Astrocyte of the spinal cord (primary cell): ENCODE results near the gene PTPRD.

ENCODE experiments used
- DNase-seq: peaks from one replicate; pipeline ENCODE4 v3.0.0; 2011; ENCODE audit warnings: low read depth, low spot score
- H3K4me3 ChIP-seq: 2 replicates; pipeline ENCODE4 v1.5.1; 2011; ENCODE audit warnings: low read depth, mild to moderate bottlenecking, low read length, moderate library complexity
- in situ Hi-C: cut with HindIII; loops from 2 replicates; pipeline ENCODE4 v1.10.0; 2017; ENCODE audit warnings: low sequenced_read_pairs
- TF ChIP-seq, protein P1 (sequence below): IDR thresholded peaks from 2 replicates; pipeline ENCODE4 v1.5.1; 2012; ENCODE audit warnings: low read depth, mild to moderate bottlenecking, low read length, inconsistent platforms

Gene PTPRD

DNA sequence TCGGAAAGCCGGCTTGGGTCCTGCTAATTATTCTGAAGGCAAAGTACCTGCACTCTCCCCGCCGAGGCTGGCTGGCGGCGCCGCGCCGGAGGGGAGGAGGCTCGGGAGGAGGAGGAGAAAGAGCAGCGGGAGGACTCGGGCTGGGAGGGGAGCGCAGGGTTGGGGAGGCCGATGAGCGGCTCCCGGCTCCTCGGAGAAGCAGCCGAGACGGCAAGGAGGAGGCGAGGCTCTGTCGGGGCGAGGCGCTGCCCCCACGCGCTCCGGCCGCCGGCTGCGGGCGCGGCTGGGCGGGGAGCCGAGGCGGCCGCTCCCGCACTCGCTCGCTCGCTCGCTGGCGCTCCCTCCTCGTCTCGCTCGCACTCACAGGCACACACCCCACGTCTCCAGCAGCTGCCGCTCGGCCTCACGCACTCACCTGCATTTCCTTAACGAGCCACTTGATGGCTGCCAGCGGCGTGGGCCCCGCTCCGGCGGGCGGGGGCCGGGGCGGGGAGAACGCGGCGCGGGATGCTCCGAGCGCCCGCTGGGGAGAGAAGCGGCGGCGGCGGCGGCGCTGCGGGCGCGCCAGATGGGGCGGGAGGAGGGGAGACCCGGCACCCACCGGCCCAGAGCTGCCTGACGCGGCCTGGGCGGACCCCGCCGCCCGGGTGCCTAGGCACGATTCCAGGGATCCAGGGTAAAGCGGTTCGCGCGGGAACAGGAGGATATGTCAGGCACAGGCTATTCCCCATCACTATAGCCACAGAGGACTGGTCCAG is at the start of gene PTPRD:
Gene PTPRD, minus strand, starts transcription at position 362 of the 758 bp plus-strand sequence.
- peak; percentile 22 for DNase-seq
- peak within 1 kb of the TSS; percentile 48 for H3K4me3 ChIP-seq
- in situ Hi-C loops = no loop called here
- TF ChIP-seq, protein P1, sequence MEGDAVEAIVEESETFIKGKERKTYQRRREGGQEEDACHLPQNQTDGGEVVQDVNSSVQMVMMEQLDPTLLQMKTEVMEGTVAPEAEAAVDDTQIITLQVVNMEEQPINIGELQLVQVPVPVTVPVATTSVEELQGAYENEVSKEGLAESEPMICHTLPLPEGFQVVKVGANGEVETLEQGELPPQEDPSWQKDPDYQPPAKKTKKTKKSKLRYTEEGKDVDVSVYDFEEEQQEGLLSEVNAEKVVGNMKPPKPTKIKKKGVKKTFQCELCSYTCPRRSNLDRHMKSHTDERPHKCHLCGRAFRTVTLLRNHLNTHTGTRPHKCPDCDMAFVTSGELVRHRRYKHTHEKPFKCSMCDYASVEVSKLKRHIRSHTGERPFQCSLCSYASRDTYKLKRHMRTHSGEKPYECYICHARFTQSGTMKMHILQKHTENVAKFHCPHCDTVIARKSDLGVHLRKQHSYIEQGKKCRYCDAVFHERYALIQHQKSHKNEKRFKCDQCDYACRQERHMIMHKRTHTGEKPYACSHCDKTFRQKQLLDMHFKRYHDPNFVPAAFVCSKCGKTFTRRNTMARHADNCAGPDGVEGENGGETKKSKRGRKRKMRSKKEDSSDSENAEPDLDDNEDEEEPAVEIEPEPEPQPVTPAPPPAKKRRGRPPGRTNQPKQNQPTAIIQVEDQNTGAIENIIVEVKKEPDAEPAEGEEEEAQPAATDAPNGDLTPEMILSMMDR = no peak

DNA sequence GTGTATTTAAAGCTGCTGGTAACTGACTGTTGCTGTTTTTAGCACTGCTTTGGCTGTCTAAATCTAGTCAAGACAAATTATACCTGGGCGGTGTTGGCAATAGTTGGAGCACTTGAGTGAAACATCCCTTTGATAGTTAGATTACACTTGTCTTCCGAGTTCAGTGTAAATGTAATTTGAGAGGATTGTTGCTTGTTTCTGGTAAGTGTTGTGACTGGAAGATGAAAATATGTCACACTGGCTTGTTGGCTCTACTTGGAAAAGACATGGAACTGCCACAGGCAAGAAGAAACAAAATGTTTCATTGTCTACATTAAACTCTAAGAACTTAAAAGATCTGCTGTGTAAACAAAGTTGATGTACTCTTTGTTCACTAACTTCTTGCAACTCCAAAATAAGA is 49.2 kb upstream of the PTPRD start:
- TF ChIP-seq, protein P1 = no peak
- no peak overlapping the region for H3K4me3 ChIP-seq
- in situ Hi-C loops = no loop called here
- DNase-seq = no peak

DNA sequence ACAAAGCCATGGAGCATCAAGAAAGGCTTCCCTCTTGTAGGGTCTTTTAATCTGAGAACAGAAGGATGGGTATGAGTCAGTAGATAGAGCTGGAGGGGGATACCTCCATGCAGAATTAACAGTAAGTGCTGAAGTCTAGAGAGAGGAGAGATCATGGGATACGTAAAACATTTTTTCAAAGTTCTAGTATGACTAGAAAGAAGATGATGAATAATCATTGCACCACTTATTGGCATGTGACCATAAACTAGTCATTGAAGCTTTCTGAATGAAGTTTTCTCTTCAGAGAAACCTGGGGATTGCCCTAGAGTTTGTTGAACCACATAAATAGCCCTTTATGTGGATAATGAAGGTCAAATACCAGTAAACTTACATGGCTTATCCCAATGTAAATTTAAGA is 48.6 kb upstream of the PTPRD start:
- in situ Hi-C loops = no loop called here
- TF ChIP-seq, protein P1 = no peak
- no peak overlapping the region for H3K4me3 ChIP-seq
- DNase-seq = no peak

DNA sequence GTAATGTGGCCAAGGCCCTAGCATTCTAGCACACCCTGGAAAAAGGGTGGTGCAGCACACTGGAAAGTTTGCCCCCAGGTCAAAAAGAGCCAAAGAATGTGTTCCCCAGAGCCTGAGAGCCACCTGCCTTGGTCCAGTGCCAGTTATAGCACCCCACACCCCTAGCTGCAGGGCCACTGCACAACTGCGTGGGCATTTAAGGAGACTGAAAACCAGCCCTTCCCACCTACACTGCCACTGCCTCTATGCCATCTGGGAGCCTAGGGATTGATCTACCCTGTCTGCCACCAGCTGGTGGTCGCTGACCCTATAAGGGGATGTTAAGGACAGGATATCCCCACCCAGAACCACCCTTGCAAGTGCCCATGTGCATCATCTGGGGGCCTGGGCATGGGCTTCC is 38.2 kb upstream of the PTPRD start:
- TF ChIP-seq, protein P1 = no peak
- H3K4me3 ChIP-seq = no peak overlapping the region
- in situ Hi-C loops = no loop called here
- DNase-seq = no peak

DNA sequence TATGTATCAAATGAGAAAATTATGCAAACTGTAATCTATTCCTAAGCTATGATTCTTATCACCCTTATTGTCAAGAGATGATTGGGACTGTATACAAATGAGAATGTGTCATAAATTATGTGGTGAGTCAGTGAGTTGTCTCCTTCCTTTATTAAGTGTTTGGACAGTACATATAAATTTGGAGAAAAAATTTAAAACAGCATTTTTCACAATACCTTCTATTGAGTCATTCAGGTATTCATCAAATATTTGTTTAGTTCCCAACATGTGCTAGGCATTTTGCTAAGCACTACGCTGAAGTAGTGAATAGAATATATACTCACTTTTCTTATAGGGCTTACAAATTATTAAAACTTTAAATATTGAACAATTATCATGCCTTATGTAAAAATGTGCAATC is 36.3 kb upstream of the PTPRD start:
- in situ Hi-C loops = no loop called here

DNA sequence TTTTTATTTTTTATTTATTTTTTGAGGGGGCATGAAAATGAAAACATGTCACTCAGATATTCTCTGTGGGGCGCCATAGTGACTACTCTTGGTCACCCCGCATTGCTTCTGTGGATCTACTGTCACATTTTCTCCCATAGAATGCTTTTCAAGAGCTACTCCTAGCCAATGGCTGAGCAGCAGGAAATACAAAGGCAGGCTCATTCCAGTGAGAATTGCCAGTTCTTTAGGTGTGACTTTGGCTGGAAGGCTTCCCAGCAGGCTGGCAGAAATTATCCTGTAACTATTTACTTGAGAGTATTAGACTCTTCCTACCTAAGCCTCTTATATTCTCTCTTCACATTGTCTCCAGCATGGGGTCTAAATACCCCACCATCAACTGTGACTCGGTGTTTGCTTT is 21.0 kb upstream of the PTPRD start:
- no peak for DNase-seq
- TF ChIP-seq, protein P1 = no peak
- in situ Hi-C loops = no loop called here

More for the DNA sequence above, 36.3 kb upstream of the PTPRD start:
- TF ChIP-seq, protein P1 = no peak
- DNase-seq = no peak
- no peak overlapping the region for H3K4me3 ChIP-seq

More for the DNA sequence above, 21.0 kb upstream of the PTPRD start:
- H3K4me3 ChIP-seq = no peak overlapping the region
